K562 (cell line): Measurements from ENCODE around the gene BRD3OS.

Experiments
- CBX5 ChIP-seq: IDR thresholded peaks from 2 replicates; pipeline ENCODE4 v1.6.1; 2014; ENCODE audit warnings: low read depth, borderline replicate concordance
- CEBPZ ChIP-seq: fragments of 150-350 bp; IDR thresholded peaks from 2 replicates; pipeline ENCODE4 v1.6.1; 2014; ENCODE audit warnings: low read depth, mild to moderate bottlenecking, low read length, borderline replicate concordance
- CTCF ChIP-seq, 3 experiments: IDR thresholded peaks in 2 of 3; conservative IDR thresholded peaks in 1 of 3; 2 replicates each; pipeline ENCODE4 v1.5.1; 2011 to 2012; ENCODE audit warnings: low read length in 3 of 3, mild to moderate bottlenecking in 3 of 3, control low read depth in 2 of 3, improper control_type of control experiment in 1 of 3, inconsistent platforms in 1 of 3, low read depth in 1 of 3, mixed read lengths in 1 of 3, moderate library complexity in 1 of 3; ENCODE audit not compliant: insufficient read depth in 2 of 3
- FOXA1 ChIP-seq: fragments of 450-650 bp; IDR thresholded peaks from 2 replicates; pipeline ENCODE4 v1.6.1; 2016; ENCODE audit warnings: mild to moderate bottlenecking, borderline replicate concordance
- PBX2 ChIP-seq, 2 experiments: IDR thresholded peaks in 1 of 2; conservative IDR thresholded peaks in 1 of 2; 2 replicates each; pipeline ENCODE4 v1.6.1; 2016; ENCODE audit warnings: low read depth in 2 of 2, mild to moderate bottlenecking in 1 of 2, missing compliant biosample characterization in 1 of 2, missing genetic modification characterization in 1 of 2, moderate library complexity in 1 of 2
- POLR2A ChIP-seq: fragments of 450-650 bp; conservative IDR thresholded peaks from 2 replicates; pipeline ENCODE4 v1.6.1; 2016
- POLR2AphosphoS2 ChIP-seq: IDR thresholded peaks from 2 replicates; pipeline ENCODE4 v1.6.1; 2012; ENCODE audit warnings: low read length, improper control_type of control experiment
- SMARCC2 ChIP-seq: fragments of 450-650 bp; IDR thresholded peaks from 2 replicates; pipeline ENCODE4 v1.6.1; 2017; ENCODE audit warnings: antibody characterized with exemption, moderate library complexity, mild to moderate bottlenecking, low read depth
- YY1 ChIP-seq, 3 experiments: IDR thresholded peaks; 2 replicates each; pipeline ENCODE4 v1.6.1; 2011; ENCODE audit warnings: low read length in 2 of 3, mild to moderate bottlenecking in 2 of 3, moderate library complexity in 2 of 3, borderline replicate concordance in 1 of 3, control low read depth in 1 of 3, low read depth in 1 of 3; ENCODE audit not compliant: insufficient read depth in 3 of 3, insufficient replicate concordance in 2 of 3, control insufficient read depth in 1 of 3, insufficient read length in 1 of 3; ENCODE audit errors: extremely low read depth in 1 of 3
- ZNF77 ChIP-seq: fragments of 250-450 bp; sonication (Bioruptor Pico); IDR thresholded peaks from 2 replicates; pipeline ENCODE4 v1.5.0; 2020

- TF ChIP-seq POLR2A (no peak), PBX2 (CRISPR knock-in tag; IDR thresholded peaks at IDR 0.05; ENCODE audit: low read depth) (no peak), PBX2 (tag; conservative IDR thresholded peaks at IDR 0.05; ENCODE audit: low read depth) (no peak), SMARCC2 (no peak), CTCF (IDR thresholded peaks at IDR 0.05 in 2 of 3, conservative IDR thresholded peaks at IDR 0.05 in 1 of 3; ENCODE audit: insufficient read depth in 2 of 3, low read depth in 1 of 3, low read length in 3 of 3) (no peak), FOXA1 (no peak), CEBPZ (no peak), YY1 (IDR thresholded peaks at IDR 0.05; ENCODE audit: borderline replicate concordance in 1 of 3, control insufficient read depth in 1 of 3, extremely low read depth in 1 of 3, insufficient read depth in 3 of 3, insufficient read length in 1 of 3, insufficient replicate concordance in 2 of 3, low read depth in 1 of 3, low read length in 2 of 3) (no peak), CBX5 (no peak), ZNF77 (CRISPR knock-in tag) (no peak), POLR2AphosphoS2 (no peak)
Measured at GRCh38 chr9:134054891-134055811, 29.9 kb downstream of the BRD3OS start.
